Measurements from ENCODE around the gene AQP1.

- TF ChIP-seq, protein P1, sequence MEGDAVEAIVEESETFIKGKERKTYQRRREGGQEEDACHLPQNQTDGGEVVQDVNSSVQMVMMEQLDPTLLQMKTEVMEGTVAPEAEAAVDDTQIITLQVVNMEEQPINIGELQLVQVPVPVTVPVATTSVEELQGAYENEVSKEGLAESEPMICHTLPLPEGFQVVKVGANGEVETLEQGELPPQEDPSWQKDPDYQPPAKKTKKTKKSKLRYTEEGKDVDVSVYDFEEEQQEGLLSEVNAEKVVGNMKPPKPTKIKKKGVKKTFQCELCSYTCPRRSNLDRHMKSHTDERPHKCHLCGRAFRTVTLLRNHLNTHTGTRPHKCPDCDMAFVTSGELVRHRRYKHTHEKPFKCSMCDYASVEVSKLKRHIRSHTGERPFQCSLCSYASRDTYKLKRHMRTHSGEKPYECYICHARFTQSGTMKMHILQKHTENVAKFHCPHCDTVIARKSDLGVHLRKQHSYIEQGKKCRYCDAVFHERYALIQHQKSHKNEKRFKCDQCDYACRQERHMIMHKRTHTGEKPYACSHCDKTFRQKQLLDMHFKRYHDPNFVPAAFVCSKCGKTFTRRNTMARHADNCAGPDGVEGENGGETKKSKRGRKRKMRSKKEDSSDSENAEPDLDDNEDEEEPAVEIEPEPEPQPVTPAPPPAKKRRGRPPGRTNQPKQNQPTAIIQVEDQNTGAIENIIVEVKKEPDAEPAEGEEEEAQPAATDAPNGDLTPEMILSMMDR (IDR thresholded peaks at IDR 0.05) = no peak
- TF ChIP-seq POLR2A (IDR thresholded peaks at IDR 0.05) = no peak
Measured at GRCh38 chr7:30869794-30870611, 41.6 kb upstream of the AQP1 start.
